Measurements from ENCODE around the gene AKR1C2. TPM values are rescaled to one million over a fixed set of nuclear protein-coding genes. Genes with fewer than 3 reads are reported as not detected.

AKR1C2 gene
- total and polyA plus RNA-seq, 2 donors (not counting 1 experiment from before 2014, with no cell fraction given): not detected

DNA sequence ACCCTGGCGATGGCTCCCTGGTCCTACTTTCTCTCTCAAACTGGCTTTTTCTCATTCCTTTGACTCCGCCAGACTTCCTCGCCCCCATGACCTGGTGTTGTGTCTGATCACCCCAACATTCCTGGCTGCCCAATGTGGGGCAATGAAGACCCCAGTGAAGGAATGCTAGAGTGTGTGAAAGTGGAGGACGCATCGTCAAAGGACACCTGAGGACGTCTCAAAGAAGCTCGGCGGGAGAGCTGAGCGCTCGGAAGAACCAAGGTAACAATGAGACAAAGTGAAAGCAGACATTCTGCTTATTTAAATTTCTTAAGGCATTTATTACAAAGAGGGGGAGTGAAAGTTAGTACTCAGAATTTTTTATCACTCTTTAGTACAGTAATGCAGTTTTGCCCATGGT lies 31.7 kb upstream of the AKR1C2 start:
- TF ChIP-seq, protein P1, sequence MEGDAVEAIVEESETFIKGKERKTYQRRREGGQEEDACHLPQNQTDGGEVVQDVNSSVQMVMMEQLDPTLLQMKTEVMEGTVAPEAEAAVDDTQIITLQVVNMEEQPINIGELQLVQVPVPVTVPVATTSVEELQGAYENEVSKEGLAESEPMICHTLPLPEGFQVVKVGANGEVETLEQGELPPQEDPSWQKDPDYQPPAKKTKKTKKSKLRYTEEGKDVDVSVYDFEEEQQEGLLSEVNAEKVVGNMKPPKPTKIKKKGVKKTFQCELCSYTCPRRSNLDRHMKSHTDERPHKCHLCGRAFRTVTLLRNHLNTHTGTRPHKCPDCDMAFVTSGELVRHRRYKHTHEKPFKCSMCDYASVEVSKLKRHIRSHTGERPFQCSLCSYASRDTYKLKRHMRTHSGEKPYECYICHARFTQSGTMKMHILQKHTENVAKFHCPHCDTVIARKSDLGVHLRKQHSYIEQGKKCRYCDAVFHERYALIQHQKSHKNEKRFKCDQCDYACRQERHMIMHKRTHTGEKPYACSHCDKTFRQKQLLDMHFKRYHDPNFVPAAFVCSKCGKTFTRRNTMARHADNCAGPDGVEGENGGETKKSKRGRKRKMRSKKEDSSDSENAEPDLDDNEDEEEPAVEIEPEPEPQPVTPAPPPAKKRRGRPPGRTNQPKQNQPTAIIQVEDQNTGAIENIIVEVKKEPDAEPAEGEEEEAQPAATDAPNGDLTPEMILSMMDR (IDR thresholded peaks at IDR 0.05): no peak
- no peak for TF ChIP-seq EZH2 (IDR thresholded peaks at IDR 0.05; ENCODE audit: borderline replicate concordance, insufficient read depth, low read depth, low read length, poor library complexity, severe bottlenecking)
- H3K4me1 ChIP-seq (ENCODE audit: control insufficient read depth in 2 of 2, insufficient read depth in 2 of 2, low read length in 2 of 2): no peaks in the 10 kb centered on the region
- Mint-ChIP-seq H3K27me3 (no peaks in the 10 kb centered on the region), H3K9me3 (ENCODE audit: insufficient read depth) (peaks cover 5% of the 10 kb centered on the region), H3K27ac (no peak overlapping the region), H3K4me3 (no peak overlapping the region), H3K4me1 (no peaks in the 10 kb centered on the region)
- H2AFZ ChIP-seq (ENCODE audit: insufficient read depth, low read depth, low read length, poor library complexity, severe bottlenecking): no peak overlapping the region
- peaks cover 2 to 24% (median 20%) of the 10 kb centered on the region in 3 donors for H3K9me3 ChIP-seq (ENCODE audit: control extremely low read depth in 1 of 3, control insufficient read depth in 2 of 3, insufficient read depth in 1 of 3, low read length in 2 of 3)
- POLR2A ChIA-PET: no interaction called here
- no peaks in the 10 kb centered on the region for H3K79me2 ChIP-seq (ENCODE audit: control insufficient read depth, insufficient read depth, low read length)
- H3K36me3 ChIP-seq (replicated peaks in 1 of 2; ENCODE audit: control extremely low read depth in 1 of 2, control insufficient read depth in 1 of 2, extremely low read depth in 1 of 2, insufficient read depth in 2 of 2, low read length in 1 of 2): no peaks in the 10 kb centered on the region
- ATAC-seq (ENCODE audit: low read depth) (no peak), DNase-seq (no peak)
- H3K9ac ChIP-seq (ENCODE audit: low read length): no peak overlapping the region
- peaks cover 0 to 3% (median 0%) of the 10 kb centered on the region in 4 experiments for H3K27me3 ChIP-seq (replicated peaks in 1 of 4; ENCODE audit: control extremely low read depth in 1 of 4, control insufficient read depth in 3 of 4, insufficient read depth in 4 of 4, low read length in 3 of 4)
- H3K27ac ChIP-seq (ENCODE audit: low read length in 2 of 2): no peak overlapping the region
- CTCF ChIA-PET: no interaction called here
- no peak overlapping the region for H3K4me3 ChIP-seq (ENCODE audit: control extremely low read depth in 1 of 5, extremely low read depth in 1 of 5, insufficient read depth in 1 of 5, low read depth in 2 of 5, low read length in 4 of 5)
- no peaks in the 10 kb centered on the region for H4K20me1 ChIP-seq (ENCODE audit: control insufficient read depth, insufficient read depth, low read length, poor library complexity, severe bottlenecking)
- WGBS (ENCODE audit: insufficient coverage): 94% methylated on average over 3 of the region's 10 CpGs
- intact Hi-C loops (cut with micrococcal nuclease): no loop called here
- no peak overlapping the region for H3K4me2 ChIP-seq (replicated peaks; ENCODE audit: low read depth, low read length, poor library complexity, severe bottlenecking)

DNA sequence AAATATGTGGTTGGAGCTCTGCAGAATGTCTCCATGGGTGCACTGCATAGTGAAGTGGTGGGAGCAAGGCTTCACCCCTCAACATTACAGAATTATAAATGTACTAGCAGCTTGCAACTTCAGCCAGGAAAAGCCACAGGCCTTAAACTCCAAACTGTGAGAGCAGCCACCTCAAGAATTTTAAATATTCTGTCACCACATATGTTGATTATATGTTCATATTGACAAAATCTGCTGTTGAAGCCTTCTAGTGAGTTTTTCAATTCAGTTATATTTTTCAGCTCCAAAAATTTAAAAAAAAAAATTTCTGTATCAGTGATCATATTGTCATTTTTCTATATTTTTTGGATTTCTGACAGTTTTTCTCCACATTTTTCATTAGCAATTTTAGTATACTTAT lies 30.9 kb upstream of the AKR1C2 start:
- Histone ChIP-seq H3K27ac (ENCODE audit: low read length in 2 of 2) (no peak overlapping the region), H3K36me3 (replicated peaks in 1 of 2; ENCODE audit: control extremely low read depth in 1 of 2, control insufficient read depth in 1 of 2, extremely low read depth in 1 of 2, insufficient read depth in 2 of 2, low read length in 1 of 2) (no peaks in the 10 kb centered on the region), H3K9ac (ENCODE audit: low read length) (no peak overlapping the region), H3K4me2 (replicated peaks; ENCODE audit: low read depth, low read length, poor library complexity, severe bottlenecking) (no peak overlapping the region), H2AFZ (ENCODE audit: insufficient read depth, low read depth, low read length, poor library complexity, severe bottlenecking) (no peak overlapping the region), H3K4me1 (ENCODE audit: control insufficient read depth in 2 of 2, insufficient read depth in 2 of 2, low read length in 2 of 2) (no peaks in the 10 kb centered on the region), H4K20me1 (ENCODE audit: control insufficient read depth, insufficient read depth, low read length, poor library complexity, severe bottlenecking) (no peaks in the 10 kb centered on the region), H3K4me3 (ENCODE audit: control extremely low read depth in 1 of 5, extremely low read depth in 1 of 5, insufficient read depth in 1 of 5, low read depth in 2 of 5, low read length in 4 of 5) (no peak overlapping the region), H3K27me3 (replicated peaks in 1 of 4; ENCODE audit: control extremely low read depth in 1 of 4, control insufficient read depth in 3 of 4, insufficient read depth in 4 of 4, low read length in 3 of 4) (peaks cover 0 to 3% (median 0%) of the 10 kb centered on the region in 4 experiments), H3K79me2 (ENCODE audit: control insufficient read depth, insufficient read depth, low read length) (no peaks in the 10 kb centered on the region), H3K9me3 (ENCODE audit: control extremely low read depth in 1 of 3, control insufficient read depth in 2 of 3, insufficient read depth in 1 of 3, low read length in 2 of 3) (peaks cover 2 to 26% (median 20%) of the 10 kb centered on the region in 3 donors)
- Mint-ChIP-seq H3K9me3 (ENCODE audit: insufficient read depth) (peaks cover 12% of the 10 kb centered on the region), H3K4me3 (no peak overlapping the region), H3K4me1 (no peaks in the 10 kb centered on the region), H3K27ac (no peak overlapping the region), H3K27me3 (no peaks in the 10 kb centered on the region)
- intact Hi-C loops (cut with micrococcal nuclease): no loop called here
- DNase-seq: no peak
- no peak for ATAC-seq (ENCODE audit: low read depth)
- no peak for TF ChIP-seq EZH2 (IDR thresholded peaks at IDR 0.05; ENCODE audit: borderline replicate concordance, insufficient read depth, low read depth, low read length, poor library complexity, severe bottlenecking)
- TF ChIP-seq, protein P1 (IDR thresholded peaks at IDR 0.05): no peak
- ChIA-PET POLR2A (no interaction called here), CTCF (no interaction called here)
